Thoracic aorta (tissue), 2 donors: ENCODE results near the gene LAMA5. TPM values are rescaled to one million over a fixed set of nuclear protein-coding genes. Genes with fewer than 3 reads are reported as not detected.
A peak's percentile ranks its signal among the peaks of the same experiment; 100 is the strongest.

Source experiments
- ATAC-seq: fragments of 150-250 bp; one replicate; pipeline ENCODE4 v1.8.0; 2017; ENCODE audit warnings: low read depth; ENCODE audit not compliant: insufficient number of reproducible peaks, low FRiP score
- DNase-seq: peaks from one replicate; pipeline ENCODE4 v3.0.0-alpha.2; 2020; ENCODE audit warnings: low spot score
- H3K27ac ChIP-seq, 2 donors: fragments of 200-600 bp; sonication (generic); 1 replicate in 1 of 2; 2 replicates in 1 of 2; pipeline ENCODE4 v1.5.1; 2016; ENCODE audit warnings: mild to moderate bottlenecking in 2 of 2, moderate library complexity in 2 of 2
- H3K27me3 ChIP-seq: fragments of 200-600 bp; sonication (generic); replicated peaks from 2 replicates; pipeline ENCODE4 v1.6.0; 2016; ENCODE audit warnings: mild to moderate bottlenecking; ENCODE audit not compliant: insufficient read depth
- H3K36me3 ChIP-seq: fragments of 200-600 bp; sonication (generic); one replicate; pipeline ENCODE4 v1.5.1; 2016
- H3K4me1 ChIP-seq, 2 donors: fragments of 200-600 bp; sonication (generic); 1 replicate in 1 of 2; 2 replicates in 1 of 2; pipeline versions ENCODE4 v1.5.1 to v1.6.0; 2016; ENCODE audit warnings: low read depth in 2 of 2, mild to moderate bottlenecking in 1 of 2; ENCODE audit not compliant: control insufficient read depth in 1 of 2
- H3K4me3 ChIP-seq: fragments of 200-600 bp; sonication (generic); 2 replicates; pipeline ENCODE4 v1.5.1; 2016; ENCODE audit warnings: mild to moderate bottlenecking
- H3K9me3 ChIP-seq: fragments of 200-600 bp; sonication (generic); 2 replicates; pipeline ENCODE4 v1.5.1; 2016
- CTCF ChIP-seq: fragments of 200-600 bp; sonication (generic); IDR thresholded peaks from one replicate; pipeline ENCODE4 v1.5.1; 2019; ENCODE audit warnings: antibody characterized with exemption
- total RNA-seq, 2 donors: library from RNA; depleted of rRNA; stranded (reverse); fragments of >200 nt; gene quantifications; one replicate each; pipeline versions ENCODE4 v1.1.0 to v1.2.3, GENCODE V29; 2016

Gene LAMA5
- total RNA-seq, 2 donors from 2014 or later = 289 to 333 TPM

GRCh38 chr20:62357681-62358080 is 9.4 kb downstream of the LAMA5 start:
- DNase-seq (no peak), ATAC-seq (no peak)
- TF ChIP-seq CTCF = no peak
- H3K4me3 ChIP-seq = peak overlapping the region; percentile 69
- H3K36me3 ChIP-seq = no peaks in the 10 kb centered on the region
- no peaks in the 10 kb centered on the region for H3K27me3 ChIP-seq
- H3K27ac ChIP-seq = peak overlapping the region; percentile 94 to 100
- peaks cover 81 to 95% of the 10 kb centered on the region in 2 donors for H3K4me1 ChIP-seq
- H3K9me3 ChIP-seq = no peaks in the 10 kb centered on the region

- H3K27ac ChIP-seq = peak overlapping the region; percentile 94 to 100
- H3K4me1 ChIP-seq = peaks cover 77 to 95% of the 10 kb centered on the region in 2 donors
- peak; percentile 65 for DNase-seq
- no peaks in the 10 kb centered on the region for H3K9me3 ChIP-seq
- H3K4me3 ChIP-seq = peak overlapping the region; percentile 69
- peak; percentile 38 for ATAC-seq
- H3K27me3 ChIP-seq = no peaks in the 10 kb centered on the region
- no peak for TF ChIP-seq CTCF
- H3K36me3 ChIP-seq = peaks cover 1% of the 10 kb centered on the region
Measured at GRCh38 chr20:62357187-62357667, 9.9 kb downstream of the LAMA5 start.

- peak overlapping the region; percentile 94 to 100 for H3K27ac ChIP-seq
- ATAC-seq (no peak), DNase-seq (no peak)
- H3K36me3 ChIP-seq = peaks cover 7% of the 10 kb centered on the region
- H3K4me1 ChIP-seq = peaks cover 73 to 92% of the 10 kb centered on the region in 2 donors
- H3K9me3 ChIP-seq = no peaks in the 10 kb centered on the region
- no peaks in the 10 kb centered on the region for H3K27me3 ChIP-seq
- peak overlapping the region; percentile 69 for H3K4me3 ChIP-seq
- no peak for TF ChIP-seq CTCF
Measured at GRCh38 chr20:62356589-62357186, 10.4 kb downstream of the LAMA5 start.

- no peak for TF ChIP-seq CTCF
- Histone ChIP-seq H3K27ac (peak overlapping the region; percentile 94 to 100), H3K4me3 (peak overlapping the region; percentile 69), H3K36me3 (peaks cover 12% of the 10 kb centered on the region), H3K27me3 (no peaks in the 10 kb centered on the region), H3K4me1 (peaks cover 67 to 86% of the 10 kb centered on the region in 2 donors), H3K9me3 (no peaks in the 10 kb centered on the region)
- ATAC-seq (peak; percentile 36), DNase-seq (no peak)
Measured at GRCh38 chr20:62355878-62356588, 11.1 kb downstream of the LAMA5 start.

- Histone ChIP-seq H3K27ac (peak overlapping the region; percentile 94 to 100), H3K4me1 (peaks cover 67 to 81% of the 10 kb centered on the region in 2 donors), H3K4me3 (peak overlapping the region; percentile 69), H3K27me3 (no peaks in the 10 kb centered on the region), H3K9me3 (no peaks in the 10 kb centered on the region), H3K36me3 (peaks cover 18% of the 10 kb centered on the region)
- TF ChIP-seq CTCF = no peak
- DNase-seq = no peak
- peak; percentile 32 for ATAC-seq
Measured at GRCh38 chr20:62355516-62355877, 11.6 kb downstream of the LAMA5 start.
